Activated CD4-positive, alpha-beta T cell treated with anti-CD3 and anti-CD28 coated beads, Interleukin-2, amount 50 U/mL, for 48 hours (primary cell): Measurements from ENCODE around the gene RGMA.

ENCODE experiments used
- DNase-seq, 2 experiments: peaks; one replicate each; pipeline ENCODE4 v3.0.0-alpha.2; 2020

Gene RGMA, protein sequence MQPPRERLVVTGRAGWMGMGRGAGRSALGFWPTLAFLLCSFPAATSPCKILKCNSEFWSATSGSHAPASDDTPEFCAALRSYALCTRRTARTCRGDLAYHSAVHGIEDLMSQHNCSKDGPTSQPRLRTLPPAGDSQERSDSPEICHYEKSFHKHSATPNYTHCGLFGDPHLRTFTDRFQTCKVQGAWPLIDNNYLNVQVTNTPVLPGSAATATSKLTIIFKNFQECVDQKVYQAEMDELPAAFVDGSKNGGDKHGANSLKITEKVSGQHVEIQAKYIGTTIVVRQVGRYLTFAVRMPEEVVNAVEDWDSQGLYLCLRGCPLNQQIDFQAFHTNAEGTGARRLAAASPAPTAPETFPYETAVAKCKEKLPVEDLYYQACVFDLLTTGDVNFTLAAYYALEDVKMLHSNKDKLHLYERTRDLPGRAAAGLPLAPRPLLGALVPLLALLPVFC

DNA sequence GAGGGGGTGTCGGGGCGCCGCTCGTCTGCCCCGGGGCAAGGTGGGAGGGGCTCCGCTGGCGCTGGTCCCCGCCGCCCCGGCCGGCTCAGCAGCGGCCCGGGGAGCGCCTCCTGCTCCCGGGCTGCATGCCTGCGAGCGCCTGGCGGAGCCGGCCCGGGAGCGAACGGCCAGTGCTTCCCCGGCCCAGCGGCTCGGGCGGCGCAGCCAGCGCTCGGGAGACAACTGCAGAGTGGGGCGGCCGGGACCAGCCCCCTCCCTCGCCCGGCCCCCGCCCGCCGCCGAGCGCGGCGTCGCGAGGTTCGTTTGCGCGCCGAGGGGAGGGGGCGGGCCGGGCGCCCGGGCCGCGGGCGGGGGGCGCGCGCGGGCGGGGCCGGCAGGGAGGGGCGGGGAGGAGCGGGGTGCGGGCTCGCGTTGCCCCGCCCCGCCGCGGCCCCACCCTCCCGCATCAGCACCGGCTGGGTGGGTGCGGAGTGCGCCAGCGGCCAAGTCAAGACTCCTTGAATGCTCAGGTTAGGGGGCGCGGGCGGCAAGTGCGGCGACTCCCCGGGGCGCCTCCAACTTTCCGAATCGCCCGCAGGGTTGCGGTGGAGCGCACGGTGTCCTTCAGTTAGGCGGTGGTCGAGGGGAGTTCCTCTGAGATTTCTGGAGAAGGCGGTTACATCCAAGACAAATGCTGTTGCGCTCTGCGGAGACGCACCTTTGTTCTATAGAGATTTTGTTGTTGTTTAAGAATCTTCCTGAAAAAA lies at the start of gene RGMA:
RGMA (minus strand) TSS at position 231 of the 746 bp plus-strand sequence. CDS start 279 bp downstream, outside the sequence.
- peak in 1 of 2 experiments; percentile 19 for DNase-seq

DNA sequence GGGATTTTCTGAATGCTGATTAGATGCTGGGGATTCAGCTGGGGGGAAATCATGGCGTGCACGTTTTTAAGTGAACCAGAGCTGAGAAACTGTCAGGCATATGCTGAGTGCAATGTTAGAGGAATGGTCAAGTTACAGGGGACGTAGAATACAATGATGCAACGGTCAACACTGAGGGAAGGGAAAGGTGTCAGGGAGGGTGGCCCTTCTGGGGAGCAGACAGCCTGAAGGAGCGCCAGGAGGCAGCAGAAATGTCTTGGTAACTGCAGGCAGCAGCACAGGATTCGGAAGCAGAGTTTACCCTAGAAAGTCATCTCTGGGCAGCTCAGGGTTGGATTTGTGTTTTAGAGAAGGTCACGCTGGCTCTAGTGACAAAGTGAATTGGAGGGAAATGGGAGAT lies 47.6 kb upstream of the RGMA start:
- no peak for DNase-seq

DNA sequence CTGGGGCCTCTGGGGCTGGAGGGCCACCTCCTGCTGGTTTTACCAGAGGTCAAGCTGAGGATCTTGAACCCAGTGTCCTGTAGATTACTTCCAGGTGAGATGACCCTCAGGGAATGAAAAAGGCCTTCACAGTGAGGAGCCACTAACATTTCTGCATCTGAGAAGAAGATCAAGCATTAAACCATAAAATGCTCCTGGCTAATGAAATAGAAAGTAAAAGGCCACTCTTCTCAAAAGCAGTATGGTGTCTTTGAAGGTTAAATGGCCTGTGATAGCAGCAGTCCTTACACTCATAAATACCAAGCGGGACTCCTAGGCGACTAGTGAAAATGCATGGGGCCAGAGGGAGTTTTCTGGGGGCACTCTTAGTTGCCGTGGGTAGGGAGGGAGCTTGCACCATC lies 47.0 kb upstream of the RGMA start:
- no peak for DNase-seq

DNA sequence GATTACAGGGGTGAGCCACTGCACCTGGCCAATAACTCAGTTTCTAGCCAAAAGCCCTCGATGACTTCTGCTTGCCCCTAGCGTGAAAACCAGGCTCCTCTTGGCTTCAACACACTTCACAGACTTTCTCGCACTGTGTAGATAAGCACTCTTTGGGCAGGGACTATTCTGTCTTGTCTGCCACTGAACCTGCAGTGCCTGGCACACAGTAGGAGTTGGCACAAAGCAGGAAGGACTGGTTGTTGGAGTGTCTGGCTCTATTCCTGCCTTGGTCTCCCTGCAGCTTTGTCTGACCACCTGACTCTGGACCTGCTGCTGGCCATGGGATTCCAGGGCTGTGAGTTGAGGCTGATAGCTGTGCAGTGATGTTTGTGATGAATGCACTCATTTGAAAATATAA lies 46.4 kb upstream of the RGMA start:
- no peak for DNase-seq

DNA sequence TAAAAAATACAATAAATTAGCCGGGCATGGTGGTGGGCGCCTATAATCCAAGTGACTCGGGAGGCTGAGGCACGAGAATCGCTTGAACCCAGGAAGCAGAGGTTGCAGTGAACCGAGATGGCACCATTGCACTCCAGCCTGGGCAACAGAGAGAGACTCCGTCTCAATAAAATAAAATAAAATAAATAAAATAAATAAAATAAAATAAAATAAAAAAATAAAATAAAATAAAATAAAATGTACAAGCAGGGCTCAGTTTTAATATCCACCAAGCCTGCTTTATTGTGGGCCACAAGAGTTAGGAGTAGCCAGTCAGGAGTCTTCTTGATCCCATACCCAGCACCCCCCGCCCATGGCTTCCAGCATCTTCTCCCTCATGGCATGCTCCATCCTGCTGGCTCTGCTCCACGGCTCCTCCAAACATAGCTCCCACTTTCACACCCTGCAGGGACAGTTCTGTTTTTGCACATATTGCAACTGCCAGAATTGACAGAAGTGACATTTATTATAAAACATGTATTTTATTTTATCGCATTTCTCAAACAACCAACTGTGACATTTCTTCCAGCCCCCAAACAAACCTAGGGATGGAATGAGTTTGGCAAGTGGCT lies 42.6 kb upstream of the RGMA start:
- no peak for DNase-seq

DNA sequence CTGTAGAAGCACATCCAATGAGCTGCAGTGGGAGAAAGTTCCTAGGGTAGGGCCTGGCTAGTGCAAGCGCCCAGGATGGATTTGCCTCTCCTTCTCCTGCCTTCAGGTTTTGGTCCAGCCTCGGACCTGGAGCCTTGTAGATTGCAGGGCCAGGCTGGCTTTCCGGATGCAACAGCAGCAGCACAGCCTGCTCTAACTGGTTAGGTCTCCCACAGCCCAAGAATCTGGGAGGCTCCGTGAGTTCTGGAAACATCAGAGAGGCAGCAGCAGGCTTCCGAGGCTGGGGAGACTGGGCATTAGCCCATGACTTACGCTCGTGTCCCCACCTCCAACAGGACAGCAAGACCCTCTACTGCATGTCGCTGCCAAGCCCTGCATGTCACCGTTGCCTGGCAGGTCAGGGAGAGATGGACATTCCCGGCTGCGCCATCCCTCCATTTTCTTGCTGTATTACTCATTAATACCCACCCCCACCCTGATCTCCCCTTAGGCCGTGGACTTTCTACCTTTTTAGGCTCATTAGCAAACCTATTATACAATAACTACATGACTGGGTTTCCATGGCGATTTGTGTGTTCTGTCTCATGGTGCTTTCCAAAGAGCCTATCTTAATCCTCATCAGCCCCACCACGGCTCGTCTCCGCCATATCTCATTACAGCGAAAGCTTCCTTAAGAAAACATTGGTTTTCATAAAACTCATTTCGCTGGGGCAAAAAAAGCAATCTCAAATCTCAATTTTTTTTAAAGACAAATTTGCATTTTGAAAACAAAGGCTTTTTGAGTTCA lies 40.9 kb upstream of the RGMA start:
- DNase-seq, result no peak

DNA sequence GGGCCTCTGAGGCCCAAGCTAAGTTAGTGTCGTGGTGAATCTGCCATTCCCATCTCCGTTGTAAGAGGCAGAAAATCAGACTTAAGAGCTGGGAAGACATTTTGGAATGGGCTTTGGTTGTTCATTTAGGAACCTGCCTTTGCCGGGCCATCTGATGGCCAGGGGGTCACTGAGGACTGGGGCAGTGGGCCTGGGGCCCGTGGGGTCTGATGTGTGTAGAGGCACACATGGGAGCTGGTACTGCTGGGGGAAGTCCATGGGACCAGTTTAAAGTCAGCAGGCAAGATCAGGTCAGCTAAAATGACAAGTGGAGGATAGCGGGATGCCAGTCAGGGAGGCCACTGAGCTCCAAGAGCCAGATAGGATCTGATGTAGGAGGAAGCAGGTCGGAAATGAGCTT lies 38.3 kb upstream of the RGMA start:
- DNase-seq, result no peak

DNA sequence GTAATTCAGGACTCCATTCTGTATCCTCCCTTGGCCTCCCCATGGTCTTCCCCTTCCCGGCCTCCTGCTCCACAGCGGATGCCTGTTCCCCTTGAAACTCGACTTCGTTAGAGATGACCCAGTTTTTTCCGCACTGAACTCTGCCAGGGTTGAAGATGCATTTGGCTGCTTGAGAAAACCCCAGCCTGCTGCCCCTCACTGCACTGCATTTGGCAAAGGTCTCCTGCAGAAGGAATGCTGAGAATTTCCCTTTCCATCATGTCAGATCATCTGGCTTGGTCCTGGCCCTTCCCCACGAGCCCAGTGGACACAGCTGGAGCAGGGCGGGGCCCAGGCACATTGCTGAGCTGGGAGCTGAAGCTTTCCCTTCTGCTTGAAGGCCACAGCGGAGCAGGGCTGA lies 37.6 kb upstream of the RGMA start:
- DNase-seq, result no peak

DNA sequence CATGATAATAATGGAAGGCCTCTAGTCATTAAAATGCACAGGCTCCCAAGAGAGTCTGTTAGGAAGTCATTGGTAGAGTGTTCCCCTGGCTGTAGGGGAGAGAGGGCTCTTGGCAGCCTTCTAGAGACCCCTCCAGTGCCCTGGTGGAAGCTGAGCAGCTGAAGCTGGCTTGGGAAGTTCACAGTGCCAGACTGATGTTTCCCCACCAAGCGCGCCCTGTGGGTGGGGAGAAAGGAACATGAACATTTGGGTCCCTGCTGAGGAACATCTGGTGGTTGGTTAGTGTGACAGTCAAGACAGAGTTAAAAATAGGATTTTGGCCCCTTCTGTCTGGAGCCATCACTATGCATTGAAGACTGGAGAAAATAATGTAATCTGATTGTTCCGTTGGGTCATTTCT lies 37.1 kb upstream of the RGMA start:
- no peak for DNase-seq

DNA sequence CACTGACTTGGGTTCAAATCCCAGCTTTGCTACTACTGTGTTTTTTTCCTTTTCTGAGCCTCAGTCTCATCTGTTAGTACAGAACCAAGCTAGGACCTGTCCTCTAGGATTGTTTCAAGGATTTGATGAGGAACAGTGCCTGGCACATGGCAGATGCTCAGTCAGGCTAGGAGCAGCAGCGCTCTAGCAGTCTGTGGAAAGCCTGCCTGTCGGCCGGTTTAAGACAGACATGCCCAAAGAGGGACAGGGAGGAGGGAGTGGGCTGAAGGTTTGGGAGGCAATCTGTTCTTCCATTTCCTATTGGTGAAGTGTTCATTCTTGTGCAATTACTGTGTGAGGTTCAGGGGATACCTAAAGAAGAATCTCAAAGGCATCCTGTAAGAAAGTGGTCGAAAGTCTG lies 35.1 kb upstream of the RGMA start:
- no peak for DNase-seq

DNA sequence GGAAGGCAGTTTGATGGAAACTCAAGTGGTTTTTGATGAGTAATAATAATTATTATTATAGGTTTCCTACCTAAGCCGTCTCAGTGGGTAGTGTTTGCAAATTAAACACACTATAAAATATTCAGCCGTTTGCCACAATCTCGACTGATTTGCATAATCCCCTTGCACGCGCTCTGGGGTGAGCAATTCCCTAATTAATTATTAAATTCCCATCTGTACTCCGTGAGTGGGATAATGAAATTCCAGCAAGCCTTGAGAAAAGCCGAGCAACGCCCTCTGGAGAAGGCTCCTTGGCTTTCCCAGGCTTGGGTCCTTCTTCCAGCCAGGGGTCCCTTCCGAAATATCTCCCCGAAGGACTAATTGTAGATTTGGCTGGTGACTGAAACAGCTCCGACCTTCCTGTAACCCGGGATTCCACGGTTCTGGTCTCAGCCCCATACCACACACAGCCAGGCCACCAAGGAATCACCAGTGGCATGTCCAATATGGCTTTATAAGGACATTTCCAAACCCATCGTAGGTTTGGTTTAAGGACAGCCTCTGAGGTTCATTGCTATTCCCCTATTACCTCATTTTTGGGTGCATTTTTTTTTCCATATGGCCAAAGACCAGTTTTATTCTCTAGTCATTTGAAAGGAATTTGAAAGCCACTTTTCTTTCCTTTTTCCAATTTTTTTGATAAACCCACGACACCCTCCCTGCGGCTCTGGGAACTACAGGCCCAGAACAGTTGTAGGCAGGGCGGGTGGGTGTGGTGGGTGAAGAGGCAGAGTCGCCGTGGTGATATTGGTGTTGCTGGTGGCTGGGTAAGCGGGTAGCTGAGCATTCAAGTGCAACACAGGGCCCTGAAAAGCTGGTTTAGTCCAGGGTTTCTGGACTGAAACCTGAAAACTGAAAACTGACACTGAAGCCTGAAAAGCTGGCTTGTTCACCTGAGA lies 33.2 kb upstream of the RGMA start:
- DNase-seq, result no peak

DNA sequence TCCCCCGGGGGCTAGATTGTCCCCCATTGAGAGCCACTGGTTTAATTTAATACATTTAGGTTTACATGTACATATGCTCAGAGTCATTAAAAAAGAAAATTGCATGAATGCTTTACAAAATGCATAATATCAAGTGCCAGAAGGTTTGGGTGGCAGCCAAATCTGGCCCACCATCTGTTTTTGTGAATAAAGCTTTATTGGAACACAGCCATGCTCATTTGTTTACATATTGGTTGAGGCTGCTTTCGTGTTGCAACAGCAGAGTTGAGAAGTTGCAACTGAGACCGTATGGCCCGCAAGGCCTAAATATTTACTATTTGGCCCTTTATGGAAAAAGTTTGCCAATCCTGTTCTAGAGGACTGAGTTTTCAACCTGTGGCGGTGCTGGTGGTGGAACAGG lies 32.1 kb upstream of the RGMA start:
- DNase-seq, result no peak

DNA sequence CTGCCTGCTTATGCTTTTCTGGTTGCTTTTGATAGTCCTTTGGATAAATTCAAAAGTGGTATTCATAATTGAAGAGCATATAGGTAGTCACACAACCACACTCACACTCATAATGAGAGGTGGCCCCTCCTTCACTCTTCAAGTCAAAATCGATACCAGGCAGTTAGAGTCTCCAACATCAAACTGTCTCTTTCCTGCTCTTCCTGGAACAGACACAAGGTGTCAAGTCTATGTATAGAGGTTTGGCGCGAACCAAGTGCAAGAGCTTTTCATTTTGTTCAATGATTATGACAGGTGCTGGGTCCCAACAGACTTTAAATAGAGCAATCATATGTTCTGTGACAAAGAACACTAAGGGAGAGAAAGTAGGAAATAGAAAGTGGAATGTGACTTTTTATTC lies 29.9 kb upstream of the RGMA start:
- no peak for DNase-seq

DNA sequence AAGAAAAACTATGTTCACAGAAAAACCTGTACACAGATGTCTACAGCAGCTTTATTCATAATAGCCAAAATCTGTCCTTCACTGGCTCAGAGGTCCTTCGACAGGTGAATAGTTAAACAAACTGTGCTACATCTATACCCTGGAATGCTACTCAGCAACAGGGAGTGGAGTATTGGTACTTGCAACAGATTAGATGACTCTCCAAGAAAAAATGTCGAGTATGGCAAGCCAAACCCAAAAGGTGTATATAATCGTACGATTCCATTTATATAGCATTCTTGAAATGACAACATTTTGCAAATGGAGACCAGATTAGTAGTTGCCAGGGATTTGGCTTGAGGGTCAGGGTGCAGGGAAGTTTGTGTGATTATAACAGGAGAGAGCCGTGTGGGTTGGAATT lies 22.4 kb upstream of the RGMA start:
- DNase-seq, result no peak

DNA sequence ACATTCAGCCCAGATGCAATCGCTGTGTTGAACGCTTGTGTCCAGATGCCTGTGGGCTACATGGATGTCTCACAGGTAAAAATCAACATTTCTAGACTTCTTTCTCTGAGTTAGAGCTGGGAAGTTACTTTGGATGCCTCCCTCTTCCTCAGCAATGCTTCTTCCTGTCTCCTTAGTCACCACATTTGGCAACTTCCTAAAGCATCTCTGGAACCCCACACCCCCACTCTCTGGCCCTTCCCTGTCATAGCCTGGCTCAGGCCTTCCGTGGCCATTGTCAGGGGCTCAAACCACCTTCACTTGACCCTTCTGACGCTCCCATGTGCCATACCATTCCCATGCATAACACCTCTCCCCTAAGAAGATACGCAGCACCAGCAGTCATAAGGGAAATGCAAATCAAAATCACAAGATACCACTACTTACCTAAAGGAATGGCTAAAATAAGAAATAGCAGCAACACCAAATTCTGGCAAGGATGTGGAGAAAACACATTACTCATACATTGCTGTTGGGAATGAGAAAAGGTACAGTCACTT lies 21.6 kb upstream of the RGMA start:
- no peak for DNase-seq

DNA sequence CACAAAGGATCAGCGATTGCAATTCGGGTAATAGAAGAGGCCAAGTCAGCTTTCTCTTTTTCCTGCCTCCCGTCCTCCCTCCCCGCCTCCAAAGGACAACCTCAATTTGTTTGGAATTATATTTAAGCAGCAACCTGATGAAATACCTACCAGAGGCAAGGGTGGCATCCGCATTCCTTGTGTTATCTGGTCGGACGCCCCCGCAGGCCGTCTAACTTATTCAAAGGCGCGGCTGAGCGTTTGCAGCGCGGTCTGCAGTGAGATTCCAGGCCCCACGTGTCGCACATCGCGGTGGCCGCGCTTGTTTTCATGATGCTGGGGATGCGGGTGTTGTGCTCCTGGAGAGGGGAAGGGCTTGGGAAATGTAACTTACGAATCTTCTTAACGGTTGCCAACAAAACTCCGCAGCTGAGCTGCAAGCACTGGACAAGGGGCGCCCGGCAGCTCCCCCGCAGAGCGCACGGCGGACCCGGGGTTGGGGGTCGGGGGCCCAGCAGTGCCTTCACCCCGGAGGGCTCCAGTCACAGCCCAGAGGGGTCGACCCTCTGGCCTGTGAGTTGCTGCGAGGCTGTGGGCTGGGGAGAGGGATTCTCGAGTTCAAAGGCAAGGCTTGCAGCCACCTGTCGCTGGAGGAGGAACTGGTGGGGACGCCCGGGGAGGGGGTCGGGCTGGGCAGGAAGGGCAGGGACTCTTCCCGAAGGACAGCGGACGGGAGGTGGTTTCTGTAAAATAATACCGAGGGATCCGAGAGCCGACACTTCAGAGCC lies 20.5 kb upstream of the RGMA start:
- no peak for DNase-seq

DNA sequence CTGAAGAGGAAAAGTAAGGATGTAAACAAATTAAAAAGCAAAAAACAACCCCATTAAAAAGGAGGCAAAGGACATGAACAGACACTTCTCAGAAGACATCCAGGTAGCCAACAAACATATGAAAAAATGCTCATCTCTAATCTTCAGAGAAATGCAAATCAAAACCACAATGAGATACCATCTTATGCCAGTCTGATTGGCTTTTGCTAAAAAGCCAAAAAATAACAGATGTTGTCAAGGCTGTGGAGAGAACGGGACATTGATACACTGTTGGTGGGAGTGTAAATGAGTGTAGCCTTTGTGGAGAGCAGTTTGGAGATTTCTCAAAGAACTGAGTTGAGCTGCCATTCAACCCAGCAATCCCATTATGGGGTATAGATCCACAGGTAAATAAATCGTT lies 18.6 kb upstream of the RGMA start:
- no peak for DNase-seq

DNA sequence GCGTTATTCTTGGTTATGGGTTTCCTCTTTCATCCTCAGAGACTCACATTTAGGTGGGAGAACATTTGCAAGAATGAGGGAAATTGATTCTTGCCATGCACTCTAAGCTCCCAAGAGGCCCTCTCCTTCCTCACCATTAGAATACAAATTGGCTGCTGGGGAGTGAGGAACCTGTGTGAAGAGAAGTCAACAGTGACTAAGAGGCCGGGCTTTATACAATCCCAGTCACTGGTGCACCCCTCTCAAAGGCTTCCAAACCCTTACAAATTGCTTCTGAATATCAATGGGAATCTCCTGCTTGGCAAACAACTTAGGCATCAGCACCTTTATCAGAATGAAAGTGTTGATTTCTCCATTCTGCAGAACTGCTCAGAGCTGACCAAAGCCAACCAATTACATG lies 16.5 kb upstream of the RGMA start:
- no peak for DNase-seq

DNA sequence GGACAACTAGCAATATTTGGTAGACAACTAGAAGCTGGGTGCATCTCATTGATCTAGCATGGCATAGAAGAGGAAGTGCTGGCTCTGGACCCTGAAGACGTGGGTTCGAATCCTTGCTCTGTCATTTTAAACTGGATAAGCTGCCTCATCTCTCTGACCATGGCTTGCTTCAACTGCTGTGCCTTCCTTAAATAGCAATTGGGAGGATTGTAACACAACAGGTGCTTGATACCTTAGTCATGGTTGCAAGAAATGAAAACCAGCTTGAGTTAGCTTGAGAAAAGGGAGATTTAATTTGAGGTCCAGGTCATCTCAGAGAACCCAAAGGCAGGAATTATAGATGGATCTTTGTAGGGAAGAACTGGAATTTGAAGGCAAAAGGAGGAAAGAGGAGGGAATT lies 14.8 kb upstream of the RGMA start:
- no peak for DNase-seq

DNA sequence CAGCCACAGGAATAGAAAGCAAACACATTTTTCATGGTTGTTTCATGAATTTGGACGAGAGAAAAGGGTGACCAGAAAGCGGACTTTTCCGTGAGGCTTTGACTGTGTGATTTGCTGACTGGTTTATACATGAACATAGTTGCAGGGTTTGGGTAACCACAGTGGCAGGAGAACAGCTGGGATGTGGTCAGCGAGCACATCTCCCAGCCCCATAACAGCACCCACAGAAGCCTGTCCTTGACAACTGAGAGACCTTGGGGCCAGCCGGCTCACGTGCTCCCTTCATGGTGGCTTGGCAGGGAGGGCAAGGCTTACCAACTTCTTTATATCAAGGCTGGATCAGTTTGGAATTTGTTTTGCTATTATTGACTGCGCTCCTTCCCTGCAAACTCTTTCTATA lies 13.2 kb upstream of the RGMA start:
- no peak for DNase-seq

DNA sequence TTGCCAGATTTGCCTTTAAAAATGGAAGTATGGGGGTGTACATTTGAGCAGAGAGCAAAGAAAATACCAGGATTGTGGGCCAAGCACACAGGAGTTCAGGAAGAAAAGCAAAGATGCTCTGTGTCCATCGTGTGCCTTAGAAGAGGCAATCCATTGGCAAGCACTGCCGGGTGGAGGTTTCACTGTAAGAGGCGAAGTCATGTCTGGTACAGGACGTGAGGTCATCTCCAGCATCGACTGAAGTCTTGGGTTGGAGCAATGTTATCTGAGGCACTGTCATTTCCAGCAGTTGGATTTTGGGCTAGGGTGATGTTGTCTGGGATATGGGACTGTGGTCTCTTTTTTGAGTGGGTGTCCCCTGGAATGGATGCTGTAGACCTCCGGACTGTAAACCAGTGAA lies 4.8 kb upstream of the RGMA start:
- DNase-seq, result no peak
